HepG2 (cell line): ENCODE measurements around the gene TSLP. TPM values are rescaled to one million over a fixed set of nuclear protein-coding genes. Genes with fewer than 3 reads are reported as not detected.

ENCODE experiments used
- AHR ChIP-seq: IDR thresholded peaks from 2 replicates; pipeline ENCODE4 v1.6.1; 2018; ENCODE audit warnings: missing genetic modification reagents, missing compliant biosample characterization
- CBX1 ChIP-seq: IDR thresholded peaks from one replicate; pipeline ENCODE4 v1.6.1; 2016; ENCODE audit warnings: antibody characterized with exemption, low read depth
- FOXK1 ChIP-seq: sonication (generic); formaldehyde crosslinking; IDR thresholded peaks from 2 replicates; pipeline ENCODE4 v1.4.0; 2020; ENCODE audit warnings: low read depth, missing genetic modification reagents, borderline replicate concordance
- HOXA9 ChIP-seq: sonication (generic); formaldehyde crosslinking; IDR thresholded peaks from 2 replicates; pipeline ENCODE4 v1.8.1; 2022; ENCODE audit warnings: missing genetic modification reagents, mild to moderate bottlenecking, moderate library complexity, borderline replicate concordance
- MAFK ChIP-seq, 2 experiments: IDR thresholded peaks in 1 of 2; conservative IDR thresholded peaks in 1 of 2; 2 replicates each; pipeline ENCODE4 v1.6.1; 2011; ENCODE audit warnings: improper control_type of control experiment in 2 of 2, low read length in 2 of 2
- TERF1 ChIP-seq: sonication (generic); formaldehyde crosslinking; IDR thresholded peaks from 2 replicates; pipeline ENCODE4 v1.8.0; 2022; ENCODE audit warnings: mild to moderate bottlenecking, missing genetic modification reagents, moderate library complexity
- ZHX1 ChIP-seq: sonication (generic); formaldehyde crosslinking; IDR thresholded peaks from 2 replicates; pipeline ENCODE4 v1.8.1; 2022; ENCODE audit warnings: low read depth, mild to moderate bottlenecking, missing genetic modification reagents
- ZKSCAN5 ChIP-seq: sonication (generic); formaldehyde crosslinking; IDR thresholded peaks from 2 replicates; pipeline ENCODE4 v1.5.1; 2020; ENCODE audit warnings: mild to moderate bottlenecking, missing genetic modification reagents
- ZNF138 ChIP-seq: sonication (generic); formaldehyde crosslinking; IDR thresholded peaks from 2 replicates; pipeline ENCODE4 v1.5.0; 2020; ENCODE audit warnings: mild to moderate bottlenecking, low read depth, missing genetic modification reagents
- ZNF326 ChIP-seq: sonication (generic); formaldehyde crosslinking; IDR thresholded peaks from 2 replicates; pipeline ENCODE4 v1.4.0; 2020; ENCODE audit warnings: missing genetic modification reagents, borderline replicate concordance
- ZNF329 ChIP-seq: sonication (generic); formaldehyde crosslinking; IDR thresholded peaks from 2 replicates; pipeline ENCODE4 v1.9.0; 2021; ENCODE audit warnings: low read depth, mild to moderate bottlenecking, missing genetic modification reagents
- ZNF496 ChIP-seq: sonication (generic); formaldehyde crosslinking; IDR thresholded peaks from 2 replicates; pipeline ENCODE4 v1.8.1; 2023; ENCODE audit warnings: mild to moderate bottlenecking, moderate library complexity, missing genetic modification reagents; ENCODE audit not compliant: insufficient replicate concordance
- ZNF558 ChIP-seq: sonication (generic); formaldehyde crosslinking; IDR thresholded peaks from 2 replicates; pipeline ENCODE4 v1.9.0; 2022; ENCODE audit warnings: mild to moderate bottlenecking, missing genetic modification reagents, borderline replicate concordance
- ZNF747 ChIP-seq: sonication (generic); formaldehyde crosslinking; IDR thresholded peaks from 2 replicates; pipeline ENCODE4 v1.8.1; 2023; ENCODE audit warnings: missing genetic modification reagents, mild to moderate bottlenecking, borderline replicate concordance
- ZSCAN22 ChIP-seq: sonication (generic); formaldehyde crosslinking; IDR thresholded peaks from 2 replicates; pipeline ENCODE4 v1.4.0; 2020; ENCODE audit warnings: mild to moderate bottlenecking, missing genetic modification reagents
- polyA plus RNA-seq, 8 experiments: library from polyadenylated mRNA; depleted of rRNA in 3 of 8; stranded (reverse) in 7 of 8; unstranded in 1 of 8; fragments of >200 nt; fragmentation: Illumina TruSeq in 4 of 8; extraction: Trizol in 4 of 8; gene quantifications; 2 replicates each; pipeline versions ENCODE4 v1.2.1 to v1.2.3, GENCODE V29; 2011 to 2016; ENCODE audit warnings: low read depth in 4 of 8, missing spikeins in 1 of 8, mixed read lengths in 1 of 8; ENCODE audit not compliant: insufficient read depth in 1 of 8
- total RNA-seq, 5 experiments: library from RNA; depleted of rRNA; stranded (reverse); fragments of >200 nt; fragmentation: Illumina TruSeq; extraction: Trizol; gene quantifications; 2 replicates each; pipeline ENCODE4 v1.2.3, GENCODE V29; 2016; ENCODE audit warnings: low read depth in 1 of 5
- TF ChIP-seq, protein P1 (sequence below): sonication (generic); formaldehyde crosslinking; IDR thresholded peaks from 2 replicates; pipeline ENCODE4 v1.4.0; 2020; ENCODE audit warnings: missing genetic modification reagents

The TSLP gene
- total and polyA plus RNA-seq, 2 of the 13 experiments (the other 11 are each of a cell fraction or from before 2014, with no cell fraction given) = not detected

- TF ChIP-seq ZHX1 (CRISPR knock-in tag) (peak; percentile 92; the same call in 1 of the 2 replicates), HOXA9 (CRISPR knock-in tag) (peak; percentile 97), CBX1 (peak; percentile 97), ZNF329 (CRISPR knock-in tag) (peak; percentile 63; the same call in 1 of the 2 replicates), TERF1 (CRISPR knock-in tag) (no peak), MAFK (conservative IDR thresholded peaks at IDR 0.05 in 1 of 2, IDR thresholded peaks at IDR 0.05 in 1 of 2; ENCODE audit: low read length in 2 of 2) (no peak), ZSCAN22 (CRISPR knock-in tag) (peak; percentile 58; the same call in 1 of the 2 replicates), ZNF326 (CRISPR knock-in tag) (no peak), ZNF747 (CRISPR knock-in tag) (peak; percentile 98), ZNF496 (CRISPR knock-in tag) (no peak), ZNF138 (CRISPR knock-in tag) (peak; percentile 91; the same call in 1 of the 2 replicates), ZKSCAN5 (CRISPR knock-in tag) (no peak), AHR (CRISPR knock-in tag) (peak; percentile 97), FOXK1 (CRISPR knock-in tag) (peak; percentile 96), ZNF558 (CRISPR knock-in tag) (peak; percentile 95)
- TF ChIP-seq, protein P1, sequence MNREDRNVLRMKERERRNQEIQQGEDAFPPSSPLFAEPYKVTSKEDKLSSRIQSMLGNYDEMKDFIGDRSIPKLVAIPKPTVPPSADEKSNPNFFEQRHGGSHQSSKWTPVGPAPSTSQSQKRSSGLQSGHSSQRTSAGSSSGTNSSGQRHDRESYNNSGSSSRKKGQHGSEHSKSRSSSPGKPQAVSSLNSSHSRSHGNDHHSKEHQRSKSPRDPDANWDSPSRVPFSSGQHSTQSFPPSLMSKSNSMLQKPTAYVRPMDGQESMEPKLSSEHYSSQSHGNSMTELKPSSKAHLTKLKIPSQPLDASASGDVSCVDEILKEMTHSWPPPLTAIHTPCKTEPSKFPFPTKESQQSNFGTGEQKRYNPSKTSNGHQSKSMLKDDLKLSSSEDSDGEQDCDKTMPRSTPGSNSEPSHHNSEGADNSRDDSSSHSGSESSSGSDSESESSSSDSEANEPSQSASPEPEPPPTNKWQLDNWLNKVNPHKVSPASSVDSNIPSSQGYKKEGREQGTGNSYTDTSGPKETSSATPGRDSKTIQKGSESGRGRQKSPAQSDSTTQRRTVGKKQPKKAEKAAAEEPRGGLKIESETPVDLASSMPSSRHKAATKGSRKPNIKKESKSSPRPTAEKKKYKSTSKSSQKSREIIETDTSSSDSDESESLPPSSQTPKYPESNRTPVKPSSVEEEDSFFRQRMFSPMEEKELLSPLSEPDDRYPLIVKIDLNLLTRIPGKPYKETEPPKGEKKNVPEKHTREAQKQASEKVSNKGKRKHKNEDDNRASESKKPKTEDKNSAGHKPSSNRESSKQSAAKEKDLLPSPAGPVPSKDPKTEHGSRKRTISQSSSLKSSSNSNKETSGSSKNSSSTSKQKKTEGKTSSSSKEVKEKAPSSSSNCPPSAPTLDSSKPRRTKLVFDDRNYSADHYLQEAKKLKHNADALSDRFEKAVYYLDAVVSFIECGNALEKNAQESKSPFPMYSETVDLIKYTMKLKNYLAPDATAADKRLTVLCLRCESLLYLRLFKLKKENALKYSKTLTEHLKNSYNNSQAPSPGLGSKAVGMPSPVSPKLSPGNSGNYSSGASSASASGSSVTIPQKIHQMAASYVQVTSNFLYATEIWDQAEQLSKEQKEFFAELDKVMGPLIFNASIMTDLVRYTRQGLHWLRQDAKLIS (CRISPR knock-in tag) = no peak; the same call in 1 of the 2 replicates
Measured at GRCh38 chr5:111092062-111092853, 20.7 kb downstream of the TSLP start, which contains the start of gene WDR36 (continued).
